Measurements from ENCODE around the gene RAD51B.
"Not testable (repeated sequence)": the region's sequence is repeated elsewhere in the genome, so short reads cannot be mapped to it uniquely, and the experiment has no call there.

The RAD51B gene

GRCh38 chr14:68174446-68174845 is 354.9 kb downstream of the RAD51B start:
- H3K4me3 ChIP-seq (ENCODE audit: low read depth, low read length): no peak overlapping the region
- no peak for TF ChIP-seq CTCF (IDR thresholded peaks at IDR 0.05; ENCODE audit: low read depth, low read length, missing control alignments)
- H3K27ac ChIP-seq: no peak overlapping the region
- no peak for DNase-seq
- no peaks in the 10 kb centered on the region for H3K36me3 ChIP-seq (replicated peaks)
- in situ Hi-C loops (cut with HindIII; ENCODE audit: low pct_ligation_motif_present, low sequenced_read_pairs): no loop called here
- no peaks in the 10 kb centered on the region for H3K27me3 ChIP-seq (replicated peaks)

GRCh38 chr14:68176687-68177086 is 357.1 kb downstream of the RAD51B start:
- H3K36me3 ChIP-seq (replicated peaks): no peaks in the 10 kb centered on the region
- no peak overlapping the region for H3K4me3 ChIP-seq (ENCODE audit: low read depth, low read length)
- no peak for TF ChIP-seq CTCF (IDR thresholded peaks at IDR 0.05; ENCODE audit: low read depth, low read length, missing control alignments)
- in situ Hi-C loops (cut with HindIII; ENCODE audit: low pct_ligation_motif_present, low sequenced_read_pairs): no loop called here
- no peak for DNase-seq
- H3K27me3 ChIP-seq (replicated peaks): no peaks in the 10 kb centered on the region
- no peak overlapping the region for H3K27ac ChIP-seq

- no peak for TF ChIP-seq CTCF (IDR thresholded peaks at IDR 0.05; ENCODE audit: low read depth, low read length, missing control alignments)
- in situ Hi-C loops (cut with HindIII; ENCODE audit: low pct_ligation_motif_present, low sequenced_read_pairs): no loop called here
- H3K27me3 ChIP-seq (replicated peaks): no peaks in the 10 kb centered on the region
- H3K27ac ChIP-seq: no peak overlapping the region
- no peaks in the 10 kb centered on the region for H3K36me3 ChIP-seq (replicated peaks)
- DNase-seq: no peak
- no peak overlapping the region for H3K4me3 ChIP-seq (ENCODE audit: low read depth, low read length)
Observed at GRCh38 chr14:68177728-68178127, 358.1 kb downstream of the RAD51B start.

GRCh38 chr14:68178282-68178681 is 358.7 kb downstream of the RAD51B start:
- Histone ChIP-seq H3K36me3 (replicated peaks) (no peaks in the 10 kb centered on the region), H3K27ac (no peak overlapping the region), H3K4me3 (ENCODE audit: low read depth, low read length) (no peak overlapping the region), H3K27me3 (replicated peaks) (no peaks in the 10 kb centered on the region)
- TF ChIP-seq CTCF (IDR thresholded peaks at IDR 0.05; ENCODE audit: low read depth, low read length, missing control alignments): no peak
- no peak for DNase-seq
- in situ Hi-C loops (cut with HindIII; ENCODE audit: low pct_ligation_motif_present, low sequenced_read_pairs): no loop called here

GRCh38 chr14:68181519-68182326 is 362.1 kb downstream of the RAD51B start:
- no peaks in the 10 kb centered on the region for H3K27me3 ChIP-seq (replicated peaks)
- no peak for DNase-seq
- H3K4me3 ChIP-seq (ENCODE audit: low read depth, low read length): no peak overlapping the region
- H3K27ac ChIP-seq: no peak overlapping the region
- no peaks in the 10 kb centered on the region for H3K36me3 ChIP-seq (replicated peaks)
- in situ Hi-C loops (cut with HindIII; ENCODE audit: low pct_ligation_motif_present, low sequenced_read_pairs): no loop called here
- no peak for TF ChIP-seq CTCF (IDR thresholded peaks at IDR 0.05; ENCODE audit: low read depth, low read length, missing control alignments)

GRCh38 chr14:68182492-68182891 is 362.9 kb downstream of the RAD51B start:
- no peak for DNase-seq
- no peak overlapping the region for H3K27ac ChIP-seq
- no peaks in the 10 kb centered on the region for H3K36me3 ChIP-seq (replicated peaks)
- no peaks in the 10 kb centered on the region for H3K27me3 ChIP-seq (replicated peaks)
- H3K4me3 ChIP-seq (ENCODE audit: low read depth, low read length): no peak overlapping the region
- in situ Hi-C loops (cut with HindIII; ENCODE audit: low pct_ligation_motif_present, low sequenced_read_pairs): no loop called here
- no peak for TF ChIP-seq CTCF (IDR thresholded peaks at IDR 0.05; ENCODE audit: low read depth, low read length, missing control alignments)

- H3K27ac ChIP-seq; DNase-seq; H3K36me3 ChIP-seq (replicated peaks); in situ Hi-C loops (cut with HindIII; ENCODE audit: low pct_ligation_motif_present, low sequenced_read_pairs); H3K27me3 ChIP-seq (replicated peaks); H3K4me3 ChIP-seq (ENCODE audit: low read depth, low read length): not testable (repeated sequence)
Observed at GRCh38 chr14:68186500-68187276, 367.1 kb downstream of the RAD51B start.
